ENCODE results near the gene MGAT3. TPM values are rescaled to one million over a fixed set of nuclear protein-coding genes. Genes with fewer than 3 reads are reported as not detected.
A peak's percentile ranks its signal among the peaks of the same experiment; 100 is the strongest.

MGAT3 gene
- polyA plus RNA-seq, 2 donors, result 0.28 to 0.36 TPM

- no peak overlapping the region for H3K4me3 ChIP-seq (ENCODE audit: low read depth in 1 of 2, low read length in 2 of 2)
- no peak overlapping the region for H3K27ac ChIP-seq (ENCODE audit: low read depth in 2 of 2, low read length in 1 of 2)
- H3K9me3 ChIP-seq (ENCODE audit: control insufficient read depth in 2 of 2, insufficient read depth in 1 of 2, low read depth in 1 of 2, low read length in 1 of 2), result peaks cover 0 to 2% of the 10 kb centered on the region in 2 donors
- WGBS, 2 donors, result 72 to 86% methylated on average over 18 of the region's 18 CpGs
- H3K4me1 ChIP-seq (ENCODE audit: control insufficient read depth in 2 of 2, insufficient read depth in 2 of 2, low read length in 1 of 2), result peaks cover 5 to 21% of the 10 kb centered on the region in 2 donors
- H3K36me3 ChIP-seq (ENCODE audit: control insufficient read depth in 2 of 2, insufficient read depth in 2 of 2, low read length in 1 of 2), result no peaks in the 10 kb centered on the region
- H3K27me3 ChIP-seq (ENCODE audit: control insufficient read depth in 1 of 2, insufficient read depth in 2 of 2, low read length in 2 of 2), result no peaks in the 10 kb centered on the region
Measured at GRCh38 chr22:39468487-39469325, 11.9 kb downstream of the MGAT3 start.

DNA sequence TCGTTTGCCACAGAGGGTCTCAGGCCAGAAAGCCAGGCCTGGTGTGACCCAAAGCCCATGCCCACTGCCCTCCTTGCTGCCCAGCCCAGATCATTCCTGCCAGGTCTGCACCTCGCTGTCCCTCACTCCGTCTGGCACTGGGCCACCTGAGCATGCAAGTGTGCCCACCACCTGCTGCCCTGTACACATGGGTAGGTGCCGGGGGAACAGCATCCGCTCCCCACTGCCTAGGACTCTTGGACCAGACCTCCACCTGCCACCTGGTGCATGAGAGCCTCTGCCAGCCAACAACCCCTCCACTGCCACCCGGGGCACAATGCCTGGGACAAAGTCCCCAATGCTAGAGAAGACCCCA, 12.5 kb downstream of the MGAT3 start:
- peaks cover 5 to 21% of the 10 kb centered on the region in 2 donors for H3K4me1 ChIP-seq (ENCODE audit: control insufficient read depth in 2 of 2, insufficient read depth in 2 of 2, low read length in 1 of 2)
- H3K4me3 ChIP-seq (ENCODE audit: low read depth in 1 of 2, low read length in 2 of 2), result no peak overlapping the region
- no peaks in the 10 kb centered on the region for H3K27me3 ChIP-seq (ENCODE audit: control insufficient read depth in 1 of 2, insufficient read depth in 2 of 2, low read length in 2 of 2)
- H3K27ac ChIP-seq (ENCODE audit: low read depth in 2 of 2, low read length in 1 of 2), result no peak overlapping the region
- peaks cover 0 to 2% of the 10 kb centered on the region in 2 donors for H3K9me3 ChIP-seq (ENCODE audit: control insufficient read depth in 2 of 2, insufficient read depth in 1 of 2, low read depth in 1 of 2, low read length in 1 of 2)
- WGBS, 2 donors, result 76 to 81% methylated on average over 6 of the region's 6 CpGs
- H3K36me3 ChIP-seq (ENCODE audit: control insufficient read depth in 2 of 2, insufficient read depth in 2 of 2, low read length in 1 of 2), result no peaks in the 10 kb centered on the region

DNA sequence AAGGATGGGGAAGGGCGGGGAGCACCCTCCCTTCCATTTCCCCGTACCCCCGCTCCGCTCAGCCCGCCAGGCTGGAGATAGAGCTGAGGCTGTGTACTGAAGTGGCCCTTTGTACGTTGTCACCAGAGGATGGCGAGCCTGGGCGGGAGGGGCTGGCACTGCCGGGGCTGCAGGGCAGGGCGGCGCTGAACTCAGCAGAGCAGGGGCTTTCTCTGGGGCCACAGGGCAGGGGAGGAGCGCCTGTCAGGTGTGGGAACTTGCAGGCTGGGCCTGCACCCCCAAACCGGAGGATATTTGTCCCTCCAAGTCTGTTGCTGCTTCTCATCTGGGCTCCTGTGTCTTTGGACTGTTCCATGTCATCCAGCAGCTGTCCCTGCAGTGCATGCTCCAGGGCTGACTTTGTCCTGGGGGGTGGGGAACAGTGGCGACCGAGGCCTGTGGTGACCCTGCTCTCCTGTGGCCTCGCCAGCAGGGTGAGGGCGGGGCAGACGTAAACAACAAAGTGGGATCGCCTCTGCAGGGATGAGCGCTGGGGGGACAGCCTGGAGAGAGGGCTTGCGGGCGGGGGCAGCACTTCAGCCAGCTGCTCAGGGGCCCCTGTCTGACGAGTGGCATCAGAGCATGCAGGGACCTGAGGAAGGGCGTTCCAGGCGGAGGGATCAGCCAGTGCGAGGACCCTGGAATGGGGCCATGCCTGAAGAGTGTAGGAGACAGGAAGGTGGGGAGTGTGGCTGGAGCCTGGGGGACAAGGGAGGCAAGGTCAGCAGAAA, 13.1 kb downstream of the MGAT3 start:
- H3K27ac ChIP-seq (ENCODE audit: low read depth in 2 of 2, low read length in 1 of 2), result peak overlapping the region in 1 of 2 donors; percentile 18
- H3K36me3 ChIP-seq (ENCODE audit: control insufficient read depth in 2 of 2, insufficient read depth in 2 of 2, low read length in 1 of 2), result no peaks in the 10 kb centered on the region
- H3K27me3 ChIP-seq (ENCODE audit: control insufficient read depth in 1 of 2, insufficient read depth in 2 of 2, low read length in 2 of 2), result no peaks in the 10 kb centered on the region
- H3K9me3 ChIP-seq (ENCODE audit: control insufficient read depth in 2 of 2, insufficient read depth in 1 of 2, low read depth in 1 of 2, low read length in 1 of 2), result peaks cover 0 to 2% of the 10 kb centered on the region in 2 donors
- 52 to 57% methylated on average over 26 of the region's 26 CpGs for WGBS, 2 donors
- no peak overlapping the region for H3K4me3 ChIP-seq (ENCODE audit: low read depth in 1 of 2, low read length in 2 of 2)
- H3K4me1 ChIP-seq (ENCODE audit: control insufficient read depth in 2 of 2, insufficient read depth in 2 of 2, low read length in 1 of 2), result peaks cover 5 to 21% of the 10 kb centered on the region in 2 donors

DNA sequence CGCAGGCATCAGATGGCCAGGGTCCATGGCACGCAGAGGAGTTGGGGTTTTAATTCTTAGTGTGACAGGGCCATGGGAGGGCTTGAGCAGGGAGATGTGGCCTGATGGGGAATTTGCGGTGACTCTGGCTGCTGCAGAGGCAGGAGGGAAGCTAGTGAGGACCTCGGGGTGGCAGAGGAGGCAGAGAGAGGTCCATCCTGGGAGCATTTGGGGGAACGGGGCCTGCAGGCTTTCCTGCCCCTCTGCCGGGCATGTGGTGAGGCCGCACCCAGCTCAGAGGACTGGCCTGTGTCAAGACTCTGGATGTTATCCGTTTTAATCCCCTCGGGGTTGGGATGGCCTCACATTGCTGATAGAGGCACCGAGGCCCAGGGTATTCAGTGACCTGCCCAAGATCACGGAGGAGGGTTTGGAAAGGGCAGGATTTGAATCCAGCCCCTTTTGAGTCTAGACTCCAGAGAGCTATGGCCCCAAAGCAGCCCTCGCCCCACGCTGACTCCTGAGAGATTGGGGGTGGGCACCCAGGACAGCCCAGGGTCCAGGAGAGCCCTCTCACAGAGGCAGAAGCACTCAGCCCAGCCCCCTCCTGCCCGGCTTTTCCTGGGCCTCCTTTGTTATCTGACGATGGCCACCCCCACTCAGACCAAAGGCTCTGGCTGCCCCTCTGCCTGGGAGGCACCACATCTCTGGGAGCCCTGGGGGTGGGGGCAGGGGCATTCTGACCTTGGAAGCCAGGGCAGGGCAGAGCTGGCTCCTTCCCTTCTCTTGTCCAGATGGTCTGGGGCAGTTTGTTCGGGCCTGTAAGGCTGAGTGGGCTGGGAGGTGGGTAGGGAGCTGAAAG, 13.9 kb downstream of the MGAT3 start:
- Histone ChIP-seq H3K9me3 (ENCODE audit: control insufficient read depth in 2 of 2, insufficient read depth in 1 of 2, low read depth in 1 of 2, low read length in 1 of 2) (peaks cover 0 to 2% of the 10 kb centered on the region in 2 donors), H3K27me3 (ENCODE audit: control insufficient read depth in 1 of 2, insufficient read depth in 2 of 2, low read length in 2 of 2) (no peaks in the 10 kb centered on the region), H3K4me1 (ENCODE audit: control insufficient read depth in 2 of 2, insufficient read depth in 2 of 2, low read length in 1 of 2) (peaks cover 5 to 21% of the 10 kb centered on the region in 2 donors), H3K27ac (ENCODE audit: low read depth in 2 of 2, low read length in 1 of 2) (peak overlapping the region in 1 of 2 donors; percentile 19), H3K36me3 (ENCODE audit: control insufficient read depth in 2 of 2, insufficient read depth in 2 of 2, low read length in 1 of 2) (no peaks in the 10 kb centered on the region), H3K4me3 (ENCODE audit: low read depth in 1 of 2, low read length in 2 of 2) (no peak overlapping the region)
- WGBS, 2 donors, result 69 to 72% methylated on average over 15 to 16 of the region's 16 CpGs

GRCh38 chr22:39471381-39472141, 14.7 kb downstream of the MGAT3 start:
- H3K27ac ChIP-seq (ENCODE audit: low read depth in 2 of 2, low read length in 1 of 2), result peak overlapping the region; percentile 55 to 75
- WGBS, 2 donors, result 34 to 44% methylated on average over 13 of the region's 13 CpGs
- H3K36me3 ChIP-seq (ENCODE audit: control insufficient read depth in 2 of 2, insufficient read depth in 2 of 2, low read length in 1 of 2), result no peaks in the 10 kb centered on the region
- no peak overlapping the region for H3K4me3 ChIP-seq (ENCODE audit: low read depth in 1 of 2, low read length in 2 of 2)
- no peaks in the 10 kb centered on the region for H3K27me3 ChIP-seq (ENCODE audit: control insufficient read depth in 1 of 2, insufficient read depth in 2 of 2, low read length in 2 of 2)
- H3K9me3 ChIP-seq (ENCODE audit: control insufficient read depth in 2 of 2, insufficient read depth in 1 of 2, low read depth in 1 of 2, low read length in 1 of 2), result peaks cover 0 to 2% of the 10 kb centered on the region in 2 donors
- H3K4me1 ChIP-seq (ENCODE audit: control insufficient read depth in 2 of 2, insufficient read depth in 2 of 2, low read length in 1 of 2), result peaks cover 5 to 21% of the 10 kb centered on the region in 2 donors

DNA sequence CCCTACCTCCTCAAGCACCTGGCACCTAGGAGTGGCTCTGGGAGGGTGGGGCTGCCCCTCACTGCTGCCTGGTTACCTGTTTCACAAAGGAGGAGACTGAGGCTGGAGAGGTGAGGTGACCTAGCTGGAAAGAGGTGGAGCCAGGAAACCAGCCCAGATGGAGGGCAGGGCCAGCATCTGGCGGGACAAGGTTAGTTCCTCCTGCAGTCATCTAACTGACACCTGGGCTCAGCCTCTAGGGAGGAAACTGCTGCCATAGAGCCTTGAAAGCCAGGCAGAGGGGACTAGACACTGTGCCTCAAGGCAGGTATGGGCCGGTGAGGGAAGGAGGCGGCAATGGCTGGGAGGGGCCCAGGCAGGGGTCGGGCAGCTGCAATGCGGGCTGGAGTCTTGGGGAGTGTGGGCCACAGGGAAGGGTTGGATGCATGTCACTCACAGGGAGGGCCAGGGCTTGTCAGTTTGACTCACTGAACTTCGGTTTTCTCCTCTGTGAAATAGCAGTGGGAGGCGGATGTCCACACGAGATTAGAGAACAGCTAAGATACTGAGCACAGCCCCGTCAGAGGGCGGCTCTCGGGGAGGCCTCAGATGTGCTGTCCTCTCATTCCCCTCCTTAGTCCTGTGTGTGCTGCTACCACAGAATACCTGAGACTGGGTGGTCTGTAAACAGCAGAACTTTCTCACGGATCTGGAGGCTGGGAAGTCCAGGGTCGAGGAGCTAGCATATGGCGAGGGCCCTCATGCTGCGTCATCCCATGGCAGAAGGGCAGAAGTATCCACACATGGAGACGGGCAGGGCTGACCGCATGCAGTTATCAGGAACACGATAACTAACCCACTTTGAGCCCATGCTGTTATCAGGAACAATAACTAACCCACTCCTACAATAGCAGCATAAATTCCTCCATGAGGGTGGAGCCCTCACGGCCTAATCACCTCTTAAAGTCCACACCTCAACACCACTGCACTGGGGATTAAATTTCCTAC, 16.1 kb downstream of the MGAT3 start:
- WGBS, 2 donors, result 66 to 74% methylated on average over 19 of the region's 19 CpGs
- peaks cover 5 to 21% of the 10 kb centered on the region in 2 donors for H3K4me1 ChIP-seq (ENCODE audit: control insufficient read depth in 2 of 2, insufficient read depth in 2 of 2, low read length in 1 of 2)
- H3K27me3 ChIP-seq (ENCODE audit: control insufficient read depth in 1 of 2, insufficient read depth in 2 of 2, low read length in 2 of 2), result no peaks in the 10 kb centered on the region
- no peaks in the 10 kb centered on the region for H3K9me3 ChIP-seq (ENCODE audit: control insufficient read depth in 2 of 2, insufficient read depth in 1 of 2, low read depth in 1 of 2, low read length in 1 of 2)
- H3K27ac ChIP-seq (ENCODE audit: low read depth in 2 of 2, low read length in 1 of 2), result peak overlapping the region; percentile 55 to 75
- H3K4me3 ChIP-seq (ENCODE audit: low read depth in 1 of 2, low read length in 2 of 2), result no peak overlapping the region
- H3K36me3 ChIP-seq (ENCODE audit: control insufficient read depth in 2 of 2, insufficient read depth in 2 of 2, low read length in 1 of 2), result no peaks in the 10 kb centered on the region

- WGBS, 2 donors, result 79 to 94% methylated on average over 5 of the region's 5 CpGs
- H3K27me3 ChIP-seq (ENCODE audit: control insufficient read depth in 1 of 2, insufficient read depth in 2 of 2, low read length in 2 of 2), result no peaks in the 10 kb centered on the region
- no peaks in the 10 kb centered on the region for H3K9me3 ChIP-seq (ENCODE audit: control insufficient read depth in 2 of 2, insufficient read depth in 1 of 2, low read depth in 1 of 2, low read length in 1 of 2)
- H3K4me1 ChIP-seq (ENCODE audit: control insufficient read depth in 2 of 2, insufficient read depth in 2 of 2, low read length in 1 of 2), result peaks cover 5 to 25% of the 10 kb centered on the region in 2 donors
- no peaks in the 10 kb centered on the region for H3K36me3 ChIP-seq (ENCODE audit: control insufficient read depth in 2 of 2, insufficient read depth in 2 of 2, low read length in 1 of 2)
- no peak overlapping the region for H3K4me3 ChIP-seq (ENCODE audit: low read depth in 1 of 2, low read length in 2 of 2)
- no peak overlapping the region for H3K27ac ChIP-seq (ENCODE audit: low read depth in 2 of 2, low read length in 1 of 2)
Measured at GRCh38 chr22:39473851-39474250, 17.0 kb downstream of the MGAT3 start.

DNA sequence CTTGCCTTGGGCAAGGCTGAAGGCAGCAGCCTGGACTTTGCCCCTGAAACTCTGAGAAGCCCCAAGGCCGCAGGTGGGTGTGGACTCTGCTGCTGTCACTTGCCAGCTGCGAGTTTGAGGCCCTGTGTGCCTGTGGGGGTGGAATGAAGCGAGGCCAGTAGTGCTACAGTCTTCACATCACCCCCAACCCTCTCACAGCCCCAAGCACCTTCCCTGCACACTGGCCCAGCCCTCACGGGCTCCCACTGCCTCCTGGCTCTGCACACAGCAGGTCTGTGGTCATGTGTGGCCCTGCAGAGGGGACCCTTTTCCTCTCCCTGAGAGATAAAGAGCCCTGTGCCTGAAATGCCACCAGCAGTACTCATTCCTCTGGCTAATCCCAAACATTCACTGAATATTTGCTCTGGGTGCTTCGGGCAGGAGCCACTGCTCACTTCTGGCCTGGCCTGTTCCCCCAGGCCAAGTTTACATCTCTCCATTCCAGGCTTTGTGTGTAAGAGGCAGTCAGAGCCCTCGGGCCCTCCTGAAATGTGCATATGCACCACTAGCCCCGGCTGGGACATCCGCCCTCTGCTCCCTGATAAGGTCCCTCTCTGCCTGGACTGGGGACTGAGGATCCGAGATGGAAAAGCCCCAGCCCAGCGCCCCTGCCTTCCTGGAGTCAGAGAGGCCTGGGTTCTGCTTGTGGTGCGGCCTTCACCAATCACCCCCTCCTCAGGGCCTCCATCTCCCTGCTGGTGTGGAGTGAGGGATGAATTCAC, 17.7 kb downstream of the MGAT3 start:
- WGBS, 2 donors, result 58 to 73% methylated on average over 11 of the region's 11 CpGs
- H3K9me3 ChIP-seq (ENCODE audit: control insufficient read depth in 2 of 2, insufficient read depth in 1 of 2, low read depth in 1 of 2, low read length in 1 of 2), result no peaks in the 10 kb centered on the region
- no peak overlapping the region for H3K4me3 ChIP-seq (ENCODE audit: low read depth in 1 of 2, low read length in 2 of 2)
- H3K27me3 ChIP-seq (ENCODE audit: control insufficient read depth in 1 of 2, insufficient read depth in 2 of 2, low read length in 2 of 2), result no peaks in the 10 kb centered on the region
- no peaks in the 10 kb centered on the region for H3K36me3 ChIP-seq (ENCODE audit: control insufficient read depth in 2 of 2, insufficient read depth in 2 of 2, low read length in 1 of 2)
- H3K27ac ChIP-seq (ENCODE audit: low read depth in 2 of 2, low read length in 1 of 2), result peak overlapping the region in 1 of 2 donors; percentile 6
- peaks cover 5 to 22% of the 10 kb centered on the region in 2 donors for H3K4me1 ChIP-seq (ENCODE audit: control insufficient read depth in 2 of 2, insufficient read depth in 2 of 2, low read length in 1 of 2)

Data from esophagus (tissue), 2 donors.